Keratinocyte (primary cell): ENCODE results near the gene SORL1-AS1.

Experiments used
- DNase-seq: peaks from one replicate; pipeline ENCODE4 v3.0.0-alpha.2; 2011; ENCODE audit warnings: low read depth, missing footprints, low spot score
- FAIRE-seq: peaks from 2 replicates; lab custom pipeline; 2011; peaks lifted over from hg19 to GRCh38; lab: Jason Lieb, UNC
- H2AFZ ChIP-seq: 2 replicates; pipeline ENCODE4 v1.6.0; 2012; ENCODE audit warnings: low read length, control low read depth, inconsistent platforms; ENCODE audit not compliant: control insufficient read depth
- H3K27ac ChIP-seq: 2 replicates; pipeline ENCODE4 v1.5.1; 2011; ENCODE audit warnings: low read length; ENCODE audit not compliant: control insufficient read depth, insufficient read depth
- H3K27me3 ChIP-seq: 3 replicates; pipeline ENCODE4 v1.6.0; 2011; ENCODE audit warnings: low read length; ENCODE audit not compliant: control insufficient read depth, insufficient read depth; ENCODE audit errors: extremely low read depth
- H3K36me3 ChIP-seq, 2 experiments: 2 replicates in 1 of 2; 3 replicates in 1 of 2; pipeline ENCODE4 v1.5.1; 2011; ENCODE audit warnings: low read length in 2 of 2, mild to moderate bottlenecking in 1 of 2; ENCODE audit not compliant: control insufficient read depth in 2 of 2, insufficient read depth in 2 of 2; ENCODE audit errors: extremely low read depth in 1 of 2
- H3K4me1 ChIP-seq: 3 replicates; pipeline ENCODE4 v1.5.1; 2011; ENCODE audit warnings: low read length; ENCODE audit not compliant: control insufficient read depth, insufficient read depth; ENCODE audit errors: extremely low read depth
- H3K4me2 ChIP-seq: 3 replicates; pipeline ENCODE4 v1.6.0; 2011; ENCODE audit warnings: low read depth, low read length; ENCODE audit not compliant: control insufficient read depth, insufficient read depth; ENCODE audit errors: extremely low read depth
- H3K4me3 ChIP-seq, 3 experiments: fragments of 200-600 bp in 1 of 3; sonication (generic) in 1 of 3; 2 replicates in 2 of 3; 3 replicates in 1 of 3; pipeline ENCODE4 v1.5.1; 2011 to 2016; ENCODE audit warnings: low read length in 3 of 3, mild to moderate bottlenecking in 3 of 3, control low read depth in 2 of 3, inconsistent platforms in 1 of 3, low read depth in 1 of 3, mixed read lengths in 1 of 3, mixed run types in 1 of 3, moderate library complexity in 1 of 3; ENCODE audit not compliant: control insufficient read depth in 2 of 3, insufficient read depth in 2 of 3; ENCODE audit errors: extremely low read depth in 1 of 3
- H3K79me2 ChIP-seq: 2 replicates; pipeline ENCODE4 v1.6.0; 2012; ENCODE audit warnings: low read length; ENCODE audit not compliant: control insufficient read depth, insufficient read depth
- H3K9ac ChIP-seq: 3 replicates; pipeline ENCODE4 v1.6.0; 2011; ENCODE audit warnings: low read length; ENCODE audit not compliant: control insufficient read depth, insufficient read depth; ENCODE audit errors: extremely low read depth
- H3K9me1 ChIP-seq: 3 replicates; pipeline ENCODE4 v1.6.0; 2011; ENCODE audit warnings: low read length; ENCODE audit not compliant: control insufficient read depth, insufficient read depth; ENCODE audit errors: extremely low read depth
- H3K9me3 ChIP-seq: 2 replicates; pipeline ENCODE4 v1.5.1; 2012; ENCODE audit warnings: low read depth, low read length; ENCODE audit not compliant: control insufficient read depth
- H4K20me1 ChIP-seq: 3 replicates; pipeline ENCODE4 v1.6.0; 2011; ENCODE audit warnings: low read length; ENCODE audit not compliant: control insufficient read depth, insufficient read depth; ENCODE audit errors: extremely low read depth
- EZH2 ChIP-seq: IDR thresholded peaks from one replicate; pipeline ENCODE4 v1.6.1; 2012; ENCODE audit warnings: inconsistent platforms, mild to moderate bottlenecking, low read length, moderate library complexity
- dilution Hi-C: fragments of 300-500 bp; cut with MboI; formaldehyde crosslinking; loops from one replicate; pipeline ENCODE4 v1.7.0; 2020; ENCODE audit warnings: low sequenced_read_pairs; ENCODE audit not compliant: extremely low pct_ligation_motif_present
- TF ChIP-seq, protein P1 (sequence below), 3 experiments: IDR thresholded peaks in 1 of 3; conservative IDR thresholded peaks in 1 of 3; optimal IDR thresholded peaks in 1 of 3; 2 replicates in 2 of 3; 3 replicates in 1 of 3; pipeline versions ENCODE3 to v1.5.1; 2011; ENCODE audit warnings: low read length in 3 of 3, mild to moderate bottlenecking in 3 of 3, moderate library complexity in 2 of 3, control low read depth in 1 of 3, inconsistent platforms in 1 of 3; ENCODE audit not compliant: insufficient read depth in 2 of 3; ENCODE audit errors: extremely low read depth in 1 of 3

The SORL1-AS1 gene

DNA sequence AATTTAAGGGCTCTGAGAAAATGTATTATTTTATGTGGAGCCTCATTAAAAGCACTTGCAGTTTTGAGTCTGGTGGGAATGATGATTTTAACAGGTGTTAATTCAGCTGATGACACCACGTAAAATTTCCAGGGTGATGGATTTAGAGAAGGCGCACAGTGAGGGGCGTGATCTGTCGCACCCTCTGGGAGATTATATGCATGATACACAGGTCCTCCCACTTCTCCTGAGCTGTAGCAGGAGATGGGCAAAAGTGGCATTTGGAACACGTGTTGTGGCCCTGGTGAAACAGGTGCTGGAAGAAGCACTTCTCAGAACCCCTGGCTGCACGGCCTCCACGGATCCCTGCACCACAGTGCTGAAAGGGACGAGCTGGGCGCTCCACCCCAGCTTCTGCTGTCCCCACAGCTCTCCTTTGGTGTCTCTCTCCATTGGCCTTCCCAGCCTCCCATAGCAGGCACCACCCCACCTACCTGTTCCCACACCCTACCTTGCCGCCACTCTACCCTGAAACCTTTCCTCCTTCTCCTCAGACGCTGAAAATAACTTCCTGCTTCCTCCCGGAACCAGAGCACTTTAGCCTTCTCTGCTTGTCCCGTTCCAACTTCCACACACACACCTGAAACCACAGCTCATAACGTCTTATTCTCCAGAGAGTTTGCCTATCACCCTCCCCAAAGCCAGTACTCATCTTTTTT is 7.5 kb downstream of the SORL1-AS1 start:
- H3K9me1 ChIP-seq, result no peaks in the 10 kb centered on the region
- H3K4me3 ChIP-seq, result no peak overlapping the region
- H3K9me3 ChIP-seq, result no peaks in the 10 kb centered on the region
- H3K27ac ChIP-seq, result no peak overlapping the region
- H4K20me1 ChIP-seq, result no peaks in the 10 kb centered on the region
- no peaks in the 10 kb centered on the region for H3K27me3 ChIP-seq
- no peaks in the 10 kb centered on the region for H3K4me1 ChIP-seq
- DNase-seq (no peak), FAIRE-seq (no peak)
- H3K4me2 ChIP-seq, result no peak overlapping the region
- dilution Hi-C loops, result loop anchor here (10.0 kb wide), 1 partner anchor 120 kb away; no protein-coding TSS in a partner anchor
- H2AFZ ChIP-seq, result no peak overlapping the region
- H3K9ac ChIP-seq, result no peak overlapping the region
- TF ChIP-seq EZH2, result no peak
- TF ChIP-seq, protein P1, sequence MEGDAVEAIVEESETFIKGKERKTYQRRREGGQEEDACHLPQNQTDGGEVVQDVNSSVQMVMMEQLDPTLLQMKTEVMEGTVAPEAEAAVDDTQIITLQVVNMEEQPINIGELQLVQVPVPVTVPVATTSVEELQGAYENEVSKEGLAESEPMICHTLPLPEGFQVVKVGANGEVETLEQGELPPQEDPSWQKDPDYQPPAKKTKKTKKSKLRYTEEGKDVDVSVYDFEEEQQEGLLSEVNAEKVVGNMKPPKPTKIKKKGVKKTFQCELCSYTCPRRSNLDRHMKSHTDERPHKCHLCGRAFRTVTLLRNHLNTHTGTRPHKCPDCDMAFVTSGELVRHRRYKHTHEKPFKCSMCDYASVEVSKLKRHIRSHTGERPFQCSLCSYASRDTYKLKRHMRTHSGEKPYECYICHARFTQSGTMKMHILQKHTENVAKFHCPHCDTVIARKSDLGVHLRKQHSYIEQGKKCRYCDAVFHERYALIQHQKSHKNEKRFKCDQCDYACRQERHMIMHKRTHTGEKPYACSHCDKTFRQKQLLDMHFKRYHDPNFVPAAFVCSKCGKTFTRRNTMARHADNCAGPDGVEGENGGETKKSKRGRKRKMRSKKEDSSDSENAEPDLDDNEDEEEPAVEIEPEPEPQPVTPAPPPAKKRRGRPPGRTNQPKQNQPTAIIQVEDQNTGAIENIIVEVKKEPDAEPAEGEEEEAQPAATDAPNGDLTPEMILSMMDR (optimal IDR thresholded peaks at IDR 0.05 in 1 of 3, IDR thresholded peaks at IDR 0.05 in 1 of 3, conservative IDR thresholded peaks at IDR 0.05 in 1 of 3; ENCODE audit: extremely low read depth in 1 of 3, insufficient read depth in 2 of 3, low read length in 3 of 3), result no peak
- H3K79me2 ChIP-seq, result no peaks in the 10 kb centered on the region
- H3K36me3 ChIP-seq, result no peaks in the 10 kb centered on the region

DNA sequence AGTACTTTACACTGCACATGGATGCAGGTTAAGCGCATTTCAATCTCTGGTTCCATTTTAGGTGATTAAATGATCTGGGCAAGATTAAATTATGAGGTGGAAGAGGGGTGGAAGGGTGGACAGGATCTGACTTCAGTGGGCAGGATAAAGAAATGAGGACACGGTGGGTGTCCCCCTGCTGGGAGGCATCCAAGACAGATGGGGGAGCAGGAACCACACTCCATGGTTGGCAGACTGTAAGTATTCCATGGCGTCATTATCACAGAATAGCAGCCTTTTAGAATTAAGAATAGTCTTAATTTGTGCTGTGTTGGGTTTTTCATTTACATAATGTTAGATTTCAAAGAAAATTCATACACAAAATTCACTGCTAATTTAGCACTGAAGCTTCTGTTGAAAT is 8.2 kb downstream of the SORL1-AS1 start:
- no peak for DNase-seq
- no peak overlapping the region for H3K27ac ChIP-seq

More for the DNA sequence above, 8.2 kb downstream of the SORL1-AS1 start:
- no peak overlapping the region for H2AFZ ChIP-seq
- no peaks in the 10 kb centered on the region for H3K9me3 ChIP-seq
- H4K20me1 ChIP-seq, result no peaks in the 10 kb centered on the region
- no peaks in the 10 kb centered on the region for H3K9me1 ChIP-seq
- no peak overlapping the region for H3K9ac ChIP-seq
- dilution Hi-C loops, result loop anchor here (10.0 kb wide), 1 partner anchor 120 kb away; no protein-coding TSS in a partner anchor
- H3K4me2 ChIP-seq, result no peak overlapping the region
- no peak overlapping the region for H3K4me3 ChIP-seq
- no peaks in the 10 kb centered on the region for H3K36me3 ChIP-seq
- no peaks in the 10 kb centered on the region for H3K4me1 ChIP-seq
- TF ChIP-seq, protein P1 (optimal IDR thresholded peaks at IDR 0.05 in 1 of 3, IDR thresholded peaks at IDR 0.05 in 1 of 3, conservative IDR thresholded peaks at IDR 0.05 in 1 of 3; ENCODE audit: extremely low read depth in 1 of 3, insufficient read depth in 2 of 3, low read length in 3 of 3), result no peak
- TF ChIP-seq EZH2, result no peak
- FAIRE-seq, result no peak
- no peaks in the 10 kb centered on the region for H3K79me2 ChIP-seq
- H3K27me3 ChIP-seq, result no peaks in the 10 kb centered on the region
